ENCODE results near the gene BAHD1.

The BAHD1 gene

DNA sequence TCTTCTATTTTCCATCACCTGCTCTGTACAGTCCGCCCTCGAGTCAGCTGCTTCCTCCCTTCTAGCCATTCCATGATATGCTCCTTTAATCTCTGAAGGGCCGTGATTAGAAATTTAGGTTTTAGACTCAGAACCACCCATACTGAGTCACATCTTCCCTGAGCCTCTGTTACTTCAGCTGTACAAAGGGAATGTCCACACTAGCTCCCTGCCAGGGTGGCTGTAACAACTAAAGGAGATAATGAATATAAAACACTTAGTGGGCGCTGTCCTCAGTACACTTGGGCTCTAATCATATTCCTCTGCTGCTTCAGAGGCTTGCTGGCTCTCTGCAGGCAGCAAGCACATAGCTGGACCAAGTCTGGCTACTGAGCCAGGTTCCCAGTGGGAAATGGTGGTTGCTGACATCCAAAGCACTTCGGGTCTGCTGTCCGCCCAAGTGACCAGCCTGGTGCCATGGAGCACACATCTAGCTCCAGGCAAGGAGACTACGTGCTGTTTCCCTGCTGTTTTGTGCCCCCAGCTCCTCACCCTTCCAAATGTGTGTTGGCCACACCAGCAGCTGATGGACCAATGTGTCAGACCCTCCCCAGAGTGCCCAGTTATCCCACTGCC lies 29.1 kb downstream of the BAHD1 start:
- no peak for DNase-seq

GRCh38 chr15:40470423-40471104 lies 29.8 kb downstream of the BAHD1 start, which contains the start of gene CHST14:
Gene CHST14 (plus strand): TSS chr15:40470984. CDS start chr15:40471214, 230 bp downstream.
- peak; percentile 47 for DNase-seq

DNA sequence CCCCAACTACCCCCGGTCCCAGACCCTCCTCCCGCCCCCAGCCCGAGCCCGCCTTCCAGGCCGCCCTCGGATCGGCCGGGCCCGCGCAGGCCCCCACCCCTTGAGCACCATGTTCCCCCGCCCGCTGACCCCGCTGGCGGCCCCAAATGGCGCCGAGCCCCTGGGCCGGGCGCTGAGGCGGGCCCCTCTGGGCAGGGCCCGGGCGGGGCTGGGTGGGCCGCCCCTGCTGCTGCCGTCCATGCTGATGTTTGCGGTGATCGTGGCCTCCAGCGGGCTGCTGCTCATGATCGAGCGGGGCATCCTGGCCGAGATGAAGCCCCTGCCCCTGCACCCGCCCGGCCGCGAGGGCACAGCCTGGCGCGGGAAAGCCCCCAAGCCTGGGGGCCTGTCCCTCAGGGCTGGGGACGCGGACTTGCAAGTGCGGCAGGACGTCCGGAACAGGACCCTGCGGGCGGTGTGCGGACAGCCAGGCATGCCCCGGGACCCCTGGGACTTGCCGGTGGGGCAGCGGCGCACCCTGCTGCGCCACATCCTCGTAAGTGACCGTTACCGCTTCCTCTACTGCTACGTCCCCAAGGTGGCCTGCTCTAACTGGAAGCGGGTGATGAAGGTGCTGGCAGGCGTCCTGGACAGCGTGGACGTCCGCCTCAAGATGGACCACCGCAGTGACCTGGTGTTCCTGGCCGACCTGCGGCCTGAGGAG lies 30.5 kb downstream of the BAHD1 start:
- DNase-seq, result no peak

DNA sequence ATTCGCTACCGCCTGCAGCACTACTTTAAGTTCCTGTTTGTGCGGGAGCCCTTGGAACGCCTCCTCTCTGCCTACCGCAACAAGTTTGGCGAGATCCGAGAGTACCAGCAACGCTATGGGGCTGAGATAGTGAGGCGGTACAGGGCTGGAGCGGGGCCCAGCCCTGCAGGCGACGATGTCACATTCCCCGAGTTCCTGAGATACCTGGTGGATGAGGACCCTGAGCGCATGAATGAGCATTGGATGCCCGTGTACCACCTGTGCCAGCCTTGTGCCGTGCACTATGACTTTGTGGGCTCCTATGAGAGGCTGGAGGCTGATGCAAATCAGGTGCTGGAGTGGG lies 31.0 kb downstream of the BAHD1 start:
- DNase-seq, result no peak

GRCh38 chr15:40472171-40472727 lies 31.5 kb downstream of the BAHD1 start:
- DNase-seq, result no peak

DNA sequence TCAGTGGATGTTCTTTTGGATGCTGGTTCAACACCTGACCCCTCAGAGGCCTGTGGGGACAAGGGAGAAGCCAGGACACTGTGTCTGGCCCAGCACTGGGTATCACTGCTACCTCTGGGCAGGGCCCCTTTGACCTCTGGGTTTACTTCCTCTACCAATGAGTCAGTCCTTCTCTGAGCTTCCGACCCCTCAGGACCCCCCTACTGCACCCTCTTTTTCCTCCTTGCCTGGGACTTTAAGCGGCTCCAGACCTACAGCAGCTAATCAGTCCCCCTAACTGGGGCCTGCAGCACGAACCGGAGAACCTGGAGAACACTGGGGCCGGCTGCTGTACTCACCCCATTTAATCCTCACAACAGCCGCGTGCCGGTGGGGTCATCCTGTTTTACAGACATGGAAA lies 33.8 kb downstream of the BAHD1 start:
- DNase-seq, result no peak

DNA sequence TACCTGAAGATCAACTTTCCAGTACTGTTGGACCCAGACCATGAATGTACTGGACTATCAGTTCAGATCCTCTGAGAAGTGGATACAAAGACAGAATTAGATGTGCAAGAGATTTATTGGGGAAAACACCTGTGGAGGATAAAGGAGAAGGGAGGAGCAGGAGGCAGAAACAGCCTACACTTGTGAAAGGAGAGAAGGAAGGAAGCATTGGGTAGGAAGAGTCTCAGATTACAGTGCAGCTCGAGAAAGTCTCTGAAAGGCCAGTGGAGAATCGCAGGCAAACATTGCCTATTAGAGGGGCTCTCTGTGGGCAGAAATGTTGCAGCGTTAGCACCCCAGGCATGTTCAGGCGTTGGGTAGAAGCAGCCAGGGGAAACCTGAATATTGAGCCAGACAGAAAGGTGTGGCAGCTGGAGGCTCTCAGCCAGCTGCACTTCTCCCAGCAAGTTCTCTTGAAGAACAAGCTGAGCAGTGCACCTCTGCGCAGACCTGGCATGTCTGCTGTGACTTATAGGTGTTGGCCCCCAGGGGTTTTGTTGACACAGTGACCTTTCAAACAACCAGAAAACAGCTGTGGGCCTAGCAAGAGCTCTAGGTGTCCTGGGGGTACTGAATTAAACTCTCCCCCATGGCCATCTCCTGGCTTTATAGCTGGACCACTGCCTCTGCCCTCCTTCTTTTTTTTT lies 37.0 kb downstream of the BAHD1 start:
- no peak for DNase-seq

DNA sequence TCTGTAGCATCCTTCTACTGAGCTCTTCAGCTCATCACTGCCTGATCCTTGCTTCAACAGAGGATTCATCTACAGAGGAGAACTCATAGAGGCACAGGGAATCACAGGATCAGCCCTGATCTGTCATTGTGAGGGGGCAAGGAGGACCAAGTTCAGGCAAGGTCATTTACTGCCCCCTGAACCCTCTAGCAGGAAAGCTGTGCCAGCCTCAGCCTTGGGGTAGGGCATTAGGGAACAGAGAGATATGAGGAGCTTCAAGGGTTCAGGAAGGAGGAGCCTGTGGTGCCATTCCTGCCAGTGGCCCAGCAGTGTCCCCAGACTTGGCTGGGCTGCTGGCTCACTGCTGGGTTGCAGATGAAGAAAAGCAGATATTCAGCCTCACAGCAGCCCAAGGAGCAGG lies 38.3 kb downstream of the BAHD1 start:
- DNase-seq, result no peak

DNA sequence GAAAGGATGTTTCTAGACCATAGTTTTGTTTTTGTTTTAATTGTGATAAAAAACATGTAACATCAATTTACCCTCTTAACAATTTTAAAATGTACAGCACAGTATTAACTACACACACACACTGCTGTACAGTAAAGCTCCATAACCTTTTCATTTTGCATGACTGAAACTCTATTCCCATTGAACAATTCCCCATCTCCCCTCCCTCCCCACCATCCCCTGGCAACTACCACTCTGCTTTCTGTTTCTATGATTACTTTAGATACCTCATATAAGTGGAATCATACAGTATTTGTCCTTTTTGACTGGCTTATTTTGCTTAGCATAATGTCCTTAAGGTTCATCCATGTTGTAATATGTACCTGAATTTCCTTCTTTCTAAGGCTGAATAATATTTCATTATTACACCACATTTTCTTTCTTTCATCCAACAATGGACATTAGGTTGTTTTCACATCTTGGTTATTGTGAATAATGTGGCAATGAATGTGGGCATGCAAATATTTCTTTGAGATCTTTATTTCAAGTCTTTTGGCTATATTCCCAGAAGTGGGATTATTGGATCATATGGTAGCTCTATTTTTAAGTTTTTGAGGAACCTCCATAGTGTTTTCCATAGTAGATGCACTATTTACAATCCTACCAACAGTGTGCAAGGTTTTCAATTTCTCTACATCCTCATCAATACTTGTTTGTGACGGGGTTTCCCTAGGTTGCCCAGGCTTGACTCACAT lies 40.8 kb downstream of the BAHD1 start:
- DNase-seq, result no peak

- no peak for DNase-seq
Measured at GRCh38 chr15:40483919-40484318, 43.2 kb downstream of the BAHD1 start.

DNA sequence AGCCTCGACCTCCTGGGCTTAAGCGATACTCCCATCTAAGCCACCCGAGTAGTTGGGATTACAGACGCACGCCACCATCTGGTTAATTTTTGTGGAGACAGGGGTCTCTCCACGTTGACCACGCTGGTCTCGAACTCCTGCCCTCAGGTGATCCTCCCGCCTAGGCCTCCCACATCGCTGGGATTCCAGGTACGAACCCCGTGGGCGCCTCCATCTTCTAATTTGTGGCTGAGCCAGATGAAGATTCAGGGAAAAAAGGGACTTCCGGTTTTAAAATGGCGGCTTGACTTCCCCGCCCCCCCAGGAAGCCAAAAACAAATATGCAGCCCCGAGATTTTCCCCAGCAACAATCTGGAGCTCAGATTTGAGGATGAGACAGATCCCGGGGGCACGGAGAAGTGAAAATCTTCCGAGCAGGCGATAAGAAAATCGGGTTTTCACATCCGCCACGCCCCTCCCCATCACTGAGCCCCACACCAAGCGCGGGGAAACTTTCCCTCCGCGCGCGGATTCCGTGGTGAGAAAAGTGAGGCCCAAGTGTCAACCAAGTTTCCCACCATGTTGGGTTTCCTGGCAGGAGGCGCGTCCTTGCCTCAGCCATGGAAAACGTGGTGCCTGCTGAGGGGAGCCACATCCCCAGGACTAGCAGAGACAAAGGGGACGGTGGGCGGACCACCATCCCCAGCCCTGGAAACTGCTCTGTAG lies 45.5 kb downstream of the BAHD1 start:
- DNase-seq, result no peak

GRCh38 chr15:40487816-40488682 lies 47.3 kb downstream of the BAHD1 start:
- DNase-seq, result no peak

DNA sequence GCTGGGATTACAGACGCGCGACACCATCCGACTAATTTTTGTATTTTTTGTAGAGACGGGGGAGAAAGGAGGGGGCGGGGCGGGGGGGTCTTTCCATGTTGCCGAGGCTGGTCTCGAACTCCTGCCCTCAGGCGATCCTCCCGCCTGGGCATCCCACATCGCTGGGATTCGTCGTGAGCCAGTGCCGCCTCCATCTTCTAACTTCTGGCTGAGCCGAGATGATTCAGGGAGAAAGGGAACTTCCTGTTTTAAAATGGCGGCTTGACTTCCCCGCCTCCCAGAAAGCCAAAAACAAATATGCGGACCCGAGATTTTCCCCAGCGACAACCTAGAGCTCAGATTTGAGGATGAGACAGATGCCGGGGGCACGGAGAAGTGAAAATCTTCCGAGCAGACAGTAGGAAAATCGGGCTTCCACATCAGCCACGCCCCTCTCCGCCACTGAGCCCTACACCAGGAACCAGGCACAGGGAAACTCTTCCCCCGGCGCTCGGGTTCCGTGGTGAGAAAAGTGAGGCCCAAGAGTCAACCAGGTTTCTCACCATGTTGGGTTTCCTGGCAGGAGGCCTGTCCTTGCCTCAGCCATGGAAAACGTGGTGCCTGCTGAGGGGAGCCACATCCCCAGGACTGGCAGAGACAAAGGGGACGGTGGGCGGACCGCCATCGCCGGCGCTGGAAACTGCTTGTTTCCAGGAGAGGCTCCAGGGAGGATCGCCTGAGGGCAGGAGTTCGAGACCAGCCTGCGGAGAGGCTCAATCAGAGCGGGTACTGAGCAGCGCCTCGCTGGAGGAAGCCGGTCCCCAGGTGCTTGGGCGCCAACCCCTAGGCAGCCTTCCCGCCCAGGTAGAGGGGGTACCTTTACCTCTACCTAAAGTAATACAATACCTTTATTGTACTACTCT lies 48.8 kb downstream of the BAHD1 start:
- DNase-seq, result no peak

DNA sequence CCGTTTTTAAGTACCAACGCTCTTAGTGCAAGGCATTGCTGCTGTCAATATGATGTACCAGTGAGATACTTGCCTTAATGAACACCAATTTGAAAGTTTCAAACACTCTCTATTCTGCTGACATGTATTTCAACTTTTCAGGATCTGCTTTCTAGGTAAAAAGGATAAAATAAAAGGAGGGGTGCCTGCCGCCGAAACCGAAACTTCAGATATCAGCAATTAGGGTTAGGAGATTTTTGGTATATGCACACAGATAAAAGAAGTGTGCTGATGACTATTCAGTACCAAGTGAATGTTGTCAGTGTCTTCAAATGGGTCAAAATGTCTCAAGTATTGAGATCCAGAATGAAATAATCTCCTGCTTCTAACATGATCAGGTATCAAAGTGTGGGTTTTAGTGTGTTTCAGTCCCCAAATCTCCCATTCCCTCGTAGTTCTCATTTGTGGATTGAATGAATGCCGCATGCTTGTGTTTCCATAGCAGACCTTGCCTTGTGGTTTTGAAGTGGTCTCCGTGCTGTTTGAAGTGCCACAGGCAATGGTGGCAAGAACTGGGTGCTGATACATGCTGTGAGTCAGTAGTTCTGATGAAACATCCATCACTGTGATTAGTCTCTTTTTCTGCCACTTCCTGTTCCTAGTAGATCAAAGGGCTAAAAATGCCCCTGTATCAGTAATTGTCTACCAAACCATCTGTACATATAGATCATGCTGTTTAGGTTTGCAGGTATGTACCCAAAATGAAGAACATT lies 52.5 kb downstream of the BAHD1 start:
- DNase-seq, result peak; percentile 32

- no peak for DNase-seq
Measured at GRCh38 chr15:40495516-40495915, 54.8 kb downstream of the BAHD1 start.

DNA sequence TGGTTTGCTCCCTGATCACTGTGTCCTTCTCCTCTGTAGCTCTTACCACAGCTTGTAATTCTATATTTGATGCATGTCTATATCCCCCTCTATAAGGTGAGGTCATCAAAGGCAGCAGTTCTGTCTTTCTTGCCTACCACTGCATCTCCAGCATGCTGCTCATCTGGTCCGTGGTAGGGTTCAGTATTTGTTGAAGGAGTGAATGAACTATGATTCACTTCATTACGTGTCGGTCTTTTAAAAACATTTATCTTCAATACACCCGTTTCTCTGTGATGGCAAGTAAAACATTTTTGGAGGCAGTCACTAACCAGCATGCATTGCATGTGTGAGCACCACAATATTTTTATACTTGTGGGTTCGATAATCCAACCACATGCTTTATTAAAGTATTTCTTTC lies 57.7 kb downstream of the BAHD1 start:
- DNase-seq, result no peak

DNA sequence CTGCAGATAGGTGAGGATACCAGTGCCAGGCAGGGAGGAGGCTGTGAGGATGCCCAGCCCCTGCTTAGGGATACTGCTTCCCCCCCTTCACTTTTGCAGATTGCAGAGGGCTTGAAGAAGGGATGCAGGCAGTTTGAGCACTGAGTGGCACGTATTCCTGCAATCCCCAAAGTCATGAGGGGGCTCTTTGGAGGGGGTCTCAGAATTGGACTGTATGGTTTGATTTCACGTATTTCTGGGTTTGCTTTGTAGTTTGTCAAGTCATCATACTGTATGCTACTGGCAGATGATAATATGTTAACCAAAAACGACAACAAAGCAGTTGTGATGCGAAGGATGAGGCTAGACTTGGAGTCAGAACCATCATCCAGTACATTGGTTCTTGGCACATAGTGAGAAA lies 58.1 kb downstream of the BAHD1 start:
- no peak for DNase-seq

DNA sequence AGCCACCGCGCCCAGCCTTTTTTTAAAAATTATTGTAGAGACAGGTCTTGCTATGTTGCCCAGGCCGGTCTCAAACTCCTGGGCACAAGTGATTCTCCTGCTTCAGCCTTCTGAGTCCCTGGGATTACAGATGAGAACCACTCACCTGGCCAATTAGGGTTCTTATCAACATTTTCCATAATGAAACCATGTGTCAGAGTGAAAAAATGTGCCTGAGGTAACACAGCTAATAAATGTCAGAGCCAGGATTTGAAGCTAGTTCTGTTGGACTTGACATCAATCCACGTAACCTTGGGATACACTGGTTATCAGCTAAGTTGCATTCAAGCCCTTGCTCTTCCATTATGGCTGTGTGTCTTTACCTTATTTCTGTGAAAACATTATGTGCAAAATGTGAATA lies 59.2 kb downstream of the BAHD1 start:
- DNase-seq, result no peak

Data from activated effector memory CD4-positive, alpha-beta T cell treated with Interleukin-2 at 50 U/mL for 16 hours (primary cell).